Neural cell (in vitro differentiated cells): ENCODE data around the gene ARL6IP4. TPM values are rescaled to one million over a fixed set of nuclear protein-coding genes. Genes with fewer than 3 reads are reported as not detected.

Experiments used
- H2AFZ ChIP-seq: fragments of 200-600, 300-800 bp; sonication (generic), shearing (Covaris generic); 2 replicates; pipeline ENCODE4 v1.6.0; 2014; ENCODE audit warnings: low read depth, mild to moderate bottlenecking, antibody characterized with exemption, low read length, moderate library complexity
- H3F3A ChIP-seq: fragments of 200-600 bp; shearing (Covaris generic); 2 replicates; pipeline ENCODE4 v1.6.1; 2016; ENCODE audit warnings: mild to moderate bottlenecking, moderate library complexity, mixed read lengths, antibody characterized with exemption, low read length; ENCODE audit not compliant: insufficient read depth, poor library complexity, severe bottlenecking
- H3K27ac ChIP-seq: fragments of 200-600, 300-800 bp; sonication (generic), shearing (Covaris generic); 2 replicates; pipeline ENCODE4 v1.5.1; 2014; ENCODE audit warnings: mild to moderate bottlenecking, low read length, moderate library complexity
- H3K27me3 ChIP-seq: fragments of 300-800, 200-600 bp; sonication (generic), shearing (Covaris generic); 2 replicates; pipeline ENCODE4 v1.6.0; 2014; ENCODE audit warnings: mild to moderate bottlenecking, low read depth, low read length, moderate library complexity; ENCODE audit not compliant: insufficient read depth
- H3K36me3 ChIP-seq: fragments of 300-800, 200-600 bp; sonication (generic), shearing (Covaris generic); 2 replicates; pipeline ENCODE4 v1.5.1; 2014; ENCODE audit warnings: mild to moderate bottlenecking, antibody characterized with exemption, low read length, moderate library complexity; ENCODE audit not compliant: insufficient read depth
- H3K4me2 ChIP-seq: fragments of 300-800, 200-600 bp; sonication (generic), shearing (Covaris generic); 2 replicates; pipeline ENCODE4 v1.6.0; 2014; ENCODE audit warnings: mild to moderate bottlenecking, low read length
- H3K4me3 ChIP-seq: fragments of 300-800, 200-600 bp; sonication (generic), shearing (Covaris generic); 2 replicates; pipeline ENCODE4 v1.5.1; 2014; ENCODE audit warnings: mild to moderate bottlenecking, low read length, moderate library complexity
- H3K79me2 ChIP-seq: fragments of 200-600 bp; shearing (Covaris generic); replicated peaks from 2 replicates; pipeline ENCODE4 v1.6.0; 2014; ENCODE audit warnings: mild to moderate bottlenecking, low read length, moderate library complexity; ENCODE audit not compliant: insufficient read depth
- H3K9ac ChIP-seq: fragments of 300-800, 200-600 bp; sonication (generic), shearing (Covaris generic); 2 replicates; pipeline ENCODE4 v1.6.1; 2016; ENCODE audit warnings: mild to moderate bottlenecking, low read length, mixed read lengths
- H3K9me2 ChIP-seq: fragments of 200-600 bp; shearing (Covaris generic); 2 replicates; pipeline ENCODE4 v1.6.1; 2016; ENCODE audit warnings: mild to moderate bottlenecking, low read length, mixed read lengths; ENCODE audit not compliant: insufficient read depth
- H3K9me3 ChIP-seq: fragments of 200-600, 300-800 bp; sonication (generic), shearing (Covaris generic); 2 replicates; pipeline ENCODE4 v1.6.1; 2016; ENCODE audit warnings: mild to moderate bottlenecking, mixed run types, low read length, moderate library complexity, mixed read lengths
- H4K20me1 ChIP-seq: fragments of 200-600 bp; shearing (Covaris generic); 2 replicates; pipeline ENCODE4 v1.6.1; 2016; ENCODE audit warnings: mild to moderate bottlenecking, mixed run types; ENCODE audit not compliant: insufficient read depth
- CTCF ChIP-seq: fragments of 450-650 bp; IDR thresholded peaks from 2 replicates; pipeline ENCODE4 v1.5.1; 2014; ENCODE audit warnings: antibody characterized with exemption, mild to moderate bottlenecking, moderate library complexity; ENCODE audit not compliant: poor library complexity, severe bottlenecking
- EP300 ChIP-seq: fragments of 450-650 bp; conservative IDR thresholded peaks from 2 replicates; pipeline ENCODE4 v1.6.1; 2014; ENCODE audit warnings: antibody characterized with exemption, mild to moderate bottlenecking, moderate library complexity; ENCODE audit not compliant: poor library complexity, severe bottlenecking
- EZH2 ChIP-seq: fragments of 200-600, 300-800 bp; shearing (Covaris generic), sonication (generic); IDR thresholded peaks from 2 replicates; pipeline ENCODE4 v1.6.1; 2014; ENCODE audit warnings: antibody characterized with exemption, low read length, borderline replicate concordance, mild to moderate bottlenecking; ENCODE audit not compliant: insufficient read depth, poor library complexity, severe bottlenecking
- MXI1 ChIP-seq: fragments of 450-650 bp; conservative IDR thresholded peaks from 2 replicates; pipeline ENCODE4 v1.6.1; 2014; ENCODE audit warnings: antibody characterized with exemption, mild to moderate bottlenecking; ENCODE audit not compliant: poor library complexity, severe bottlenecking
- POLR2AphosphoS5 ChIP-seq: IDR thresholded peaks from 2 replicates; pipeline ENCODE4 v1.6.1; 2012
- RAD21 ChIP-seq: fragments of 450-650 bp; conservative IDR thresholded peaks from 2 replicates; pipeline ENCODE4 v1.6.1; 2014; ENCODE audit warnings: antibody characterized with exemption, mild to moderate bottlenecking, moderate library complexity
- REST ChIP-seq: IDR thresholded peaks from 2 replicates; pipeline ENCODE4 v1.6.1; 2012; ENCODE audit warnings: borderline replicate concordance
- SMC3 ChIP-seq: fragments of 450-650 bp; conservative IDR thresholded peaks from 2 replicates; pipeline ENCODE4 v1.6.1; 2014; ENCODE audit warnings: antibody characterized with exemption, mild to moderate bottlenecking, moderate library complexity; ENCODE audit not compliant: poor library complexity
- TAF1 ChIP-seq: IDR thresholded peaks from 2 replicates; pipeline ENCODE4 v1.6.1; 2012; ENCODE audit warnings: low read depth
- polyA plus RNA-seq: library from polyadenylated mRNA; depleted of rRNA; stranded (reverse); fragments of >200 nt; gene quantifications from 2 replicates; pipeline ENCODE4 v1.2.3, GENCODE V29; 2014

The ARL6IP4 gene
- polyA plus RNA-seq, 1 donor from 2014 or later: 190 TPM

GRCh38 chr12:122974892-122975789, 5.3 kb upstream of the ARL6IP4 start, which contains the start of gene OGFOD2:
OGFOD2 (plus strand) TSS chr12:122975244; CDS start chr12:122975252, 8 bp downstream.
- no peaks in the 10 kb centered on the region for H4K20me1 ChIP-seq
- no peaks in the 10 kb centered on the region for H3K9me3 ChIP-seq
- H3K9me2 ChIP-seq: no peaks in the 10 kb centered on the region
- H2AFZ ChIP-seq: peak within 1 kb of the TSS; percentile 99
- peak within 1 kb of the TSS; percentile 99 for H3K9ac ChIP-seq
- H3K27me3 ChIP-seq: no peaks in the 10 kb centered on the region
- peak within 1 kb of the TSS; percentile 82 for H3K4me2 ChIP-seq
- H3K36me3 ChIP-seq: no peaks in the 10 kb centered on the region
- TF ChIP-seq CTCF (no peak), REST (peak; percentile 79), SMC3 (peak; percentile 66), POLR2AphosphoS5 (no peak), MXI1 (peak; percentile 99), RAD21 (peak; percentile 64), EZH2 (no peak), TAF1 (no peak), EP300 (no peak)
- no peaks in the 10 kb centered on the region for H3F3A ChIP-seq
- H3K4me3 ChIP-seq: peak within 1 kb of the TSS; percentile 99
- H3K79me2 ChIP-seq: peaks cover 7% of the 10 kb centered on the region
- peak within 1 kb of the TSS; percentile 100 for H3K27ac ChIP-seq

- Histone ChIP-seq H3K36me3 (no peaks in the 10 kb centered on the region), H3K9me3 (no peaks in the 10 kb centered on the region), H3K4me3 (peak overlapping the region; percentile 99), H4K20me1 (no peaks in the 10 kb centered on the region), H3F3A (no peaks in the 10 kb centered on the region), H2AFZ (peak overlapping the region; percentile 99), H3K27me3 (no peaks in the 10 kb centered on the region), H3K9me2 (no peaks in the 10 kb centered on the region), H3K79me2 (peaks cover 7% of the 10 kb centered on the region), H3K9ac (peak overlapping the region; percentile 99), H3K27ac (peak overlapping the region; percentile 100), H3K4me2 (peak overlapping the region; percentile 82)
- TF ChIP-seq TAF1: no peak
Observed at GRCh38 chr12:122975790-122976647, 4.5 kb upstream of the ARL6IP4 start.
